ENCODE data around the gene CLCNKB.
"Not testable (repeated sequence)": the region's sequence is repeated elsewhere in the genome, so short reads cannot be mapped to it uniquely, and the experiment has no call there.

Gene CLCNKB

DNA sequence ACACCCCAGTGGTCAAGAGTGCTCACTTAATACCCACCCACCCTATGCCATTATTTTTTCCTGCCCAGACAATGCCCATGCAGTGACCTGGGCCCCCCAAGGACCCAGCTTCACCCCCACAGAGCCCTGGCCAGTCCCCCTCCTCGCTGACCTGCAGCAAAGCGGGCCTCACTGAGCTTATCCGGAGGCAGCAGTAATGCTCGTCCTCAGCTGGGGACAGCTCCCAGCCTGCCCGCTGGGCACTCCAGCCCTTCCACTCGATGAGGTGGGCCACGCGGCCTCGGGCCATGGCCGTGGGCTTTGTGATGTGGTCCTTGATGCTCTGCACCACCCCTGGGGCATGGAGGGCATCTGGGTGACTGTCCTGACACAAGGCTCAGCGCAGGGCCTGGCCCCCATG lies 7.1 kb upstream of the CLCNKB start:
- not testable (repeated sequence) for H2AK5ac ChIP-seq (ENCODE audit: low read depth, low read length); H3K27ac ChIP-seq (replicated peaks; ENCODE audit: low read length); H2BK5ac ChIP-seq (ENCODE audit: low read length); H3K9ac ChIP-seq (ENCODE audit: low read depth, low read length, poor library complexity); H3K9me3 ChIP-seq (replicated peaks in 1 of 2; ENCODE audit: control insufficient read depth in 2 of 2, insufficient read depth in 1 of 2, low read depth in 1 of 2, low read length in 2 of 2); H4K91ac ChIP-seq (ENCODE audit: low read depth, low read length, poor library complexity); H2BK12ac ChIP-seq (ENCODE audit: low read length); DNase-seq (ENCODE audit: low spot score); H3K4me2 ChIP-seq (ENCODE audit: insufficient read depth, low read length, poor library complexity, severe bottlenecking); H3K79me1 ChIP-seq (ENCODE audit: low read depth, low read length); H2BK15ac ChIP-seq (ENCODE audit: low read length); H3K23ac ChIP-seq (ENCODE audit: low read depth, low read length, poor library complexity); H3K4me3 ChIP-seq (ENCODE audit: low read length in 2 of 2); H2BK120ac ChIP-seq (ENCODE audit: low read depth, low read length); H2AFZ ChIP-seq (ENCODE audit: low read length); H3K14ac ChIP-seq (ENCODE audit: low read length); H3K36me3 ChIP-seq (replicated peaks in 1 of 2; ENCODE audit: control insufficient read depth in 2 of 2, insufficient read depth in 2 of 2, low read length in 2 of 2); H3K4me1 ChIP-seq (ENCODE audit: control insufficient read depth in 2 of 2, insufficient read depth in 1 of 2, low read depth in 1 of 2, low read length in 2 of 2); H4K8ac ChIP-seq (ENCODE audit: low read depth, low read length); H3K4ac ChIP-seq (ENCODE audit: low read length)
- WGBS, 2 donors (ENCODE audit: extremely low coverage in 2 of 2, insufficient read length in 2 of 2, insufficient replicate concordance in 1 of 2): no CpG with 5 or more reads among the region's 11 CpGs
- Histone ChIP-seq H3K18ac (ENCODE audit: low read length) (peak overlapping the region; percentile 28), H3K27me3 (ENCODE audit: control insufficient read depth in 3 of 3, insufficient read depth in 3 of 3, low read depth in 1 of 3, low read length in 3 of 3) (peaks cover 0 to 30% (median 0%) of the 10 kb centered on the region in 3 experiments)

DNA sequence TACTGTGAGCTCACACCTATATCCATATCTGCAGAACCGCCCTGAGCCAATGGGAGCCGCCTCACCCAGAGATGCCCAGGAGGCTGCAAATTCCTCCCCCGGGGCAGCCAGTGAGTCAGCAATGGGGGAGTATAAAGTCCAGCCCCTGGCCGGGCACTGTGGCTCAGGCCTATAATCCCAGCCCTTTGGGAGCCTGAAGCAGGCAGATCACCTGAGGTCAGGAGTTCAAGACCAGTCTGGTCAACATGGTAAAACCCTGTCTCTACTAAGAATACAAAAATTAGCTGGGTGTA lies 5.0 kb upstream of the CLCNKB start:
- no peak for DNase-seq (ENCODE audit: low spot score)
- Histone ChIP-seq H3K9me3 (replicated peaks in 1 of 2; ENCODE audit: control insufficient read depth in 2 of 2, insufficient read depth in 1 of 2, low read depth in 1 of 2, low read length in 2 of 2) (no peaks in the 10 kb centered on the region), H3K9ac (ENCODE audit: low read depth, low read length, poor library complexity) (no peak overlapping the region), H3K27ac (replicated peaks; ENCODE audit: low read length) (no peak overlapping the region), H3K23ac (ENCODE audit: low read depth, low read length, poor library complexity) (no peak overlapping the region), H3K4me2 (ENCODE audit: insufficient read depth, low read length, poor library complexity, severe bottlenecking) (no peak overlapping the region), H4K8ac (ENCODE audit: low read depth, low read length) (no peak overlapping the region), H2BK120ac (ENCODE audit: low read depth, low read length) (no peak overlapping the region), H4K91ac (ENCODE audit: low read depth, low read length, poor library complexity) (no peak overlapping the region), H3K36me3 (replicated peaks in 1 of 2; ENCODE audit: control insufficient read depth in 2 of 2, insufficient read depth in 2 of 2, low read length in 2 of 2) (no peaks in the 10 kb centered on the region), H3K4me1 (ENCODE audit: control insufficient read depth in 2 of 2, insufficient read depth in 1 of 2, low read depth in 1 of 2, low read length in 2 of 2) (no peaks in the 10 kb centered on the region), H3K14ac (ENCODE audit: low read length) (no peak overlapping the region), H2AK5ac (ENCODE audit: low read depth, low read length) (no peak overlapping the region), H2AFZ (ENCODE audit: low read length) (no peak overlapping the region), H2BK12ac (ENCODE audit: low read length) (no peak overlapping the region), H3K18ac (ENCODE audit: low read length) (peak overlapping the region; percentile 13), H3K4me3 (ENCODE audit: low read length in 2 of 2) (no peak overlapping the region), H2BK5ac (ENCODE audit: low read length) (no peak overlapping the region), H3K79me1 (ENCODE audit: low read depth, low read length) (no peaks in the 10 kb centered on the region), H3K4ac (ENCODE audit: low read length) (no peak overlapping the region), H2BK15ac (ENCODE audit: low read length) (no peak overlapping the region), H3K27me3 (ENCODE audit: control insufficient read depth in 3 of 3, insufficient read depth in 3 of 3, low read depth in 1 of 3, low read length in 3 of 3) (peaks cover 0 to 49% (median 0%) of the 10 kb centered on the region in 3 experiments)
- WGBS, 2 donors (ENCODE audit: extremely low coverage in 2 of 2, insufficient read length in 2 of 2, insufficient replicate concordance in 1 of 2): no CpG with 5 or more reads among the region's 4 CpGs

DNA sequence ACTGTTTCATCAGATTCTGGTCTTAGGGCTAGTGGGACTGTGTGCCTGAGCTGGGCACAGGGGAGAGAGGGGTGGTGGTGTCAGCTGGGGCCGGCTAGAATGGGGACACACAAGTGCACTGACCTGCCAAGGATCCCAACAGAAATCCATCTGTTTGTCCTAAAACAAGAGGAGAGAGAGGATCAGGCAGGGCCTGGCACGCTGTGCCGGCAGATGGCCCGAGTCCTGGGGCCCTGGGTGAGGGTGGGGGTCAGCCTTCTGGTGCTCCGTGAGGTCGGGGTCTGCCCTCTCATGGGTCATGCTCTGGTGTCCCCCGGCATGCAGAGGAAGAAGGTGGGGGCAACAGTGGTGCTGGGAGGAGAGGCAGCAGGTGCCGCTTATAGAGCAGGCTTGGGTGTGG lies 3.7 kb upstream of the CLCNKB start:
- no CpG with 5 or more reads among the region's 8 CpGs for WGBS, 2 donors (ENCODE audit: extremely low coverage in 2 of 2, insufficient read length in 2 of 2, insufficient replicate concordance in 1 of 2)
- H4K8ac ChIP-seq (ENCODE audit: low read depth, low read length); H3K4me3 ChIP-seq (ENCODE audit: low read length in 2 of 2); H2BK15ac ChIP-seq (ENCODE audit: low read length); H2AFZ ChIP-seq (ENCODE audit: low read length); H2BK12ac ChIP-seq (ENCODE audit: low read length); H4K91ac ChIP-seq (ENCODE audit: low read depth, low read length, poor library complexity); H3K4me1 ChIP-seq (ENCODE audit: control insufficient read depth in 2 of 2, insufficient read depth in 1 of 2, low read depth in 1 of 2, low read length in 2 of 2); H3K14ac ChIP-seq (ENCODE audit: low read length); H2BK120ac ChIP-seq (ENCODE audit: low read depth, low read length); H3K9me3 ChIP-seq (replicated peaks in 1 of 2; ENCODE audit: control insufficient read depth in 2 of 2, insufficient read depth in 1 of 2, low read depth in 1 of 2, low read length in 2 of 2); H3K27ac ChIP-seq (replicated peaks; ENCODE audit: low read length); H2AK5ac ChIP-seq (ENCODE audit: low read depth, low read length); H3K79me1 ChIP-seq (ENCODE audit: low read depth, low read length); H2BK5ac ChIP-seq (ENCODE audit: low read length); H3K4ac ChIP-seq (ENCODE audit: low read length); DNase-seq (ENCODE audit: low spot score); H3K4me2 ChIP-seq (ENCODE audit: insufficient read depth, low read length, poor library complexity, severe bottlenecking); H3K23ac ChIP-seq (ENCODE audit: low read depth, low read length, poor library complexity); H3K9ac ChIP-seq (ENCODE audit: low read depth, low read length, poor library complexity); H3K36me3 ChIP-seq (replicated peaks in 1 of 2; ENCODE audit: control insufficient read depth in 2 of 2, insufficient read depth in 2 of 2, low read length in 2 of 2): not testable (repeated sequence)
- Histone ChIP-seq H3K18ac (ENCODE audit: low read length) (peak overlapping the region; percentile 48), H3K27me3 (ENCODE audit: control insufficient read depth in 3 of 3, insufficient read depth in 3 of 3, low read depth in 1 of 3, low read length in 3 of 3) (peaks cover 0 to 61% (median 0%) of the 10 kb centered on the region in 3 experiments)

DNA sequence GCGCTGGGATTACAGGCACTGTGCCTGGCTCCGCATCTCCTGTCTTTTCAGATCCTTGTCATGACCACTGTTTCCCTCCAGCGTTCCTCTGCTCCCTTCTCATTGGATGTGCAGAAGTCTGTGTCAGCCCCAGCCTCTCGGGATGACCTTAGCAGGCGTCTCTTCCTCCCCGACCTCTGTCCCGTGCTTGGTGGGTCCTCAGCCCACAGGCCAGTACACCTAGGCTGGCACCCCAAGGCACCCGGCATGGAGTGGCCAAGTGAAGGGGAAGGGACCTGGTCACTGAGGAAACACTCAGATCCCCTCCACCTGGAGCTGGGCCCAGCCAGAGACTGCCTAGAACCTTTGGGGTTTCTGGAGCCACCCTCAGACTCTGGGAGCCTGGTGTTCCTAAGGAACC lies 2.4 kb upstream of the CLCNKB start:
- no peak overlapping the region for H3K23ac ChIP-seq (ENCODE audit: low read depth, low read length, poor library complexity)
- H2BK12ac ChIP-seq (ENCODE audit: low read length): peak overlapping the region; percentile 58
- no peaks in the 10 kb centered on the region for H3K36me3 ChIP-seq (replicated peaks in 1 of 2; ENCODE audit: control insufficient read depth in 2 of 2, insufficient read depth in 2 of 2, low read length in 2 of 2)
- H3K18ac ChIP-seq (ENCODE audit: low read length): peak overlapping the region; percentile 15
- peak overlapping the region; percentile 53 for H2BK5ac ChIP-seq (ENCODE audit: low read length)
- no CpG with 5 or more reads among the region's 8 CpGs for WGBS, 2 donors (ENCODE audit: extremely low coverage in 2 of 2, insufficient read length in 2 of 2, insufficient replicate concordance in 1 of 2)
- no peak for DNase-seq (ENCODE audit: low spot score)
- H2BK15ac ChIP-seq (ENCODE audit: low read length): no peak overlapping the region
- no peak overlapping the region for H3K4me3 ChIP-seq (ENCODE audit: low read length in 2 of 2)
- peak overlapping the region; percentile 37 for H2AK5ac ChIP-seq (ENCODE audit: low read depth, low read length)
- no peaks in the 10 kb centered on the region for H3K79me1 ChIP-seq (ENCODE audit: low read depth, low read length)
- H2AFZ ChIP-seq (ENCODE audit: low read length): no peak overlapping the region
- no peak overlapping the region for H2BK120ac ChIP-seq (ENCODE audit: low read depth, low read length)
- no peaks in the 10 kb centered on the region for H3K9me3 ChIP-seq (replicated peaks in 1 of 2; ENCODE audit: control insufficient read depth in 2 of 2, insufficient read depth in 1 of 2, low read depth in 1 of 2, low read length in 2 of 2)
- no peak overlapping the region for H3K4ac ChIP-seq (ENCODE audit: low read length)
- H4K8ac ChIP-seq (ENCODE audit: low read depth, low read length): no peak overlapping the region
- no peak overlapping the region for H3K14ac ChIP-seq (ENCODE audit: low read length)
- H4K91ac ChIP-seq (ENCODE audit: low read depth, low read length, poor library complexity): no peak overlapping the region
- no peak overlapping the region for H3K27ac ChIP-seq (replicated peaks; ENCODE audit: low read length)
- no peaks in the 10 kb centered on the region for H3K4me1 ChIP-seq (ENCODE audit: control insufficient read depth in 2 of 2, insufficient read depth in 1 of 2, low read depth in 1 of 2, low read length in 2 of 2)
- no peak overlapping the region for H3K4me2 ChIP-seq (ENCODE audit: insufficient read depth, low read length, poor library complexity, severe bottlenecking)
- H3K27me3 ChIP-seq (ENCODE audit: control insufficient read depth in 3 of 3, insufficient read depth in 3 of 3, low read depth in 1 of 3, low read length in 3 of 3): peaks cover 0 to 61% (median 0%) of the 10 kb centered on the region in 3 experiments
- H3K9ac ChIP-seq (ENCODE audit: low read depth, low read length, poor library complexity): no peak overlapping the region

All from neuronal stem cell (in vitro differentiated cells).